ENCODE data around the gene PHYHD1.

PHYHD1 gene

DNA sequence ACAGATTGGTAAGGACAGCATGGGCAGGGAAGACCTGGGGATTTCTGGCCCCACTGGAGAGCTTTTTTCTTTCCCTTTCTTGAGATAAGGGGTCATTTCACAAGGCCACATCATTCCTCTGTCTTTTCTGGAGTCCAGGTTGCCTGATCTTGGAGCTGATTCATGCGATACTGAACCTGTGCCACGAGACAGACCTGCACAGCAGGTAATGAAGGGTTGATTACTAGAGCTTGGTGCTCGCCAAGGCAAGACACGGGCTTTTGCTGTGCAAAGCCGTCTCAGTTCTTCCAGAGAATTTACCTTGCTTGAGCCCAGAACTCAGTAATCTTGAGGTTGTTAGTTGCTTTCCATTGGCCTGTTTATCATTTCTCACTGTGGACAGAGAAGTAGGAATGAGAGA lies 65.9 kb downstream of the PHYHD1 start:
- no peak for FAIRE-seq

DNA sequence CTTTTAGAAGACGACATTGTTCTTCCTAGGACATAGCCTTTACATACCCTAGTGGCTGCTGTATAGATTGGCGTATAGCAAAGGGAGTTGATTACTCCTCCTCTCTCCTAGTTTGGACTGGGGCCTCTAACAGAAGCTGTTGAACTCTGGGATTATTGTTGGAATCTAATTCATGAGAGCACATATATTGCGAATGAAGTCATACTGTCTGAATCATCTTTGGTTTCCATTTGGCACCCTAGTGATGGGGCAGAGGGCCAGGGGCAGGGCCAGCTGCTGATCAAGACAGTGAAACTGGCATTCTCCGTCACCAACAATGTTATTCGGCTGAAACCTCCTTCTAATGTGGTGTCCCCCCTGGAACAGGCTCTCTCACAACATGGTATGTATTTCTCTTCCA lies 67.0 kb downstream of the PHYHD1 start:
- FAIRE-seq: no peak
